ENCODE measurements around the gene ADAMTS12. TPM values are rescaled to one million over a fixed set of nuclear protein-coding genes. Genes with fewer than 3 reads are reported as not detected.
A peak's percentile ranks its signal among the peaks of the same experiment; 100 is the strongest.
"Not testable (repeated sequence)": the region's sequence is repeated elsewhere in the genome, so short reads cannot be mapped to it uniquely, and the experiment has no call there.

The ADAMTS12 gene
- polyA plus RNA-seq, 1 donor, result 4.2 TPM

DNA sequence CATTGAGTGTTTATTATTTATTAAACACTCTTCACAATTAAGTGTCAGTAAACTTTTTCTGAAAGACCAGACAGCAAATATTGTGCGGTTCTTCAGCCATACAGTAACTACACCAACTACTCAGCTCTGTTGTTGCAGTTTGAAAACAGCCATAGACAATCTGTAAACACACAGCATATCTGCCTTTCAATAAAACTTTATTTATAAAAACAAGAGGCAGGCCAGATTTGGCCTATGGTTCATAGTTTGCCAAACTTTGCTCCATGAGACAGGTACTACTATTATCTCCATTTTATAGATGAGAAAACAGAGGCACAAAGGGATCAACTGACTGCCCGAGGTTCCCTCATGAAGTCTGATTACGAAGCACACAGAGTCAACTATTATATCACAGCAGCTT is 11.5 kb downstream of the ADAMTS12 start:
- H3K9me3 ChIP-seq (ENCODE audit: control insufficient read depth, low read depth, low read length), result peaks cover 2% of the 10 kb centered on the region
- no CpG with 5 or more reads among the region's 3 CpGs for WGBS (ENCODE audit: insufficient coverage, low lambda C conversion rate)
- H3K27ac ChIP-seq (ENCODE audit: low read length), result no peak overlapping the region
- DNase-seq, result no peak
- no peaks in the 10 kb centered on the region for H3K36me3 ChIP-seq (ENCODE audit: control insufficient read depth, insufficient read depth, low read length)
- H3K4me1 ChIP-seq (ENCODE audit: control insufficient read depth, insufficient read depth, low read length), result no peaks in the 10 kb centered on the region
- no peak overlapping the region for H3K4me3 ChIP-seq (ENCODE audit: low read length)
- no peaks in the 10 kb centered on the region for H3K27me3 ChIP-seq (ENCODE audit: control insufficient read depth, insufficient read depth, low read length)

GRCh38 chr5:33877449-33877848 is 14.3 kb downstream of the ADAMTS12 start:
- WGBS (ENCODE audit: insufficient coverage, low lambda C conversion rate), result 38% methylated on average over 1 of the region's 4 CpGs
- H3K27ac ChIP-seq (ENCODE audit: low read length), result no peak overlapping the region
- no peaks in the 10 kb centered on the region for H3K4me1 ChIP-seq (ENCODE audit: control insufficient read depth, insufficient read depth, low read length)
- no peak for DNase-seq
- no peak overlapping the region for H3K4me3 ChIP-seq (ENCODE audit: low read length)
- H3K27me3 ChIP-seq (ENCODE audit: control insufficient read depth, insufficient read depth, low read length), result no peaks in the 10 kb centered on the region
- H3K9me3 ChIP-seq (ENCODE audit: control insufficient read depth, low read depth, low read length), result peaks cover 2% of the 10 kb centered on the region
- no peaks in the 10 kb centered on the region for H3K36me3 ChIP-seq (ENCODE audit: control insufficient read depth, insufficient read depth, low read length)

GRCh38 chr5:33867241-33867640 is 24.5 kb downstream of the ADAMTS12 start:
- Histone ChIP-seq H3K9me3 (ENCODE audit: control insufficient read depth, low read depth, low read length) (no peaks in the 10 kb centered on the region), H3K36me3 (ENCODE audit: control insufficient read depth, insufficient read depth, low read length) (no peaks in the 10 kb centered on the region), H3K27ac (ENCODE audit: low read length) (no peak overlapping the region), H3K27me3 (ENCODE audit: control insufficient read depth, insufficient read depth, low read length) (no peaks in the 10 kb centered on the region), H3K4me1 (ENCODE audit: control insufficient read depth, insufficient read depth, low read length) (no peaks in the 10 kb centered on the region), H3K4me3 (ENCODE audit: low read length) (no peak overlapping the region)
- no peak for DNase-seq
- WGBS (ENCODE audit: insufficient coverage, low lambda C conversion rate), result 100% methylated on average over 1 of the region's 1 CpG

DNA sequence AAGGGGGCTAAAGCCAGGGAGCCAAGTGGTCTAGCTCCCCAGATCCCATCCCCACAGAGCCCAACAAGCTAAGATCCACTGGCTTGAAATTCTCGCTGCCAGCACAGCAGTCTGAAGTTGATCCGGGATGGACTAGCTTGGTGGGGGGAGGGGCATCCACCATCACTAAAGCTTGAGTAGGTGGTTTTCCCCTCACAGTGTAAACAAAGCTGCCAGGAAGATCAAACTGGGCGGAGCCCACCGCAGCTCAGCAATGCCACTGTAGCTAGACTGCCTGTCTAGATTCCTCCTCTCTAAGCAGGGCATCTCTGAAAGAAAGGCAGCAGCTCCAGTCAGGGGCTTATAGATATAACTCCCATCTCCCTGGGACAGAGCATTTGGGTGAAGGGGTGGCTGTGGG is 32.6 kb downstream of the ADAMTS12 start:
- not testable (repeated sequence) for H3K27me3 ChIP-seq (ENCODE audit: control insufficient read depth, insufficient read depth, low read length); H3K9me3 ChIP-seq (ENCODE audit: control insufficient read depth, low read depth, low read length); H3K27ac ChIP-seq (ENCODE audit: low read length); DNase-seq; H3K4me3 ChIP-seq (ENCODE audit: low read length); H3K36me3 ChIP-seq (ENCODE audit: control insufficient read depth, insufficient read depth, low read length); H3K4me1 ChIP-seq (ENCODE audit: control insufficient read depth, insufficient read depth, low read length)
- no CpG with 5 or more reads among the region's 4 CpGs for WGBS (ENCODE audit: insufficient coverage, low lambda C conversion rate)

DNA sequence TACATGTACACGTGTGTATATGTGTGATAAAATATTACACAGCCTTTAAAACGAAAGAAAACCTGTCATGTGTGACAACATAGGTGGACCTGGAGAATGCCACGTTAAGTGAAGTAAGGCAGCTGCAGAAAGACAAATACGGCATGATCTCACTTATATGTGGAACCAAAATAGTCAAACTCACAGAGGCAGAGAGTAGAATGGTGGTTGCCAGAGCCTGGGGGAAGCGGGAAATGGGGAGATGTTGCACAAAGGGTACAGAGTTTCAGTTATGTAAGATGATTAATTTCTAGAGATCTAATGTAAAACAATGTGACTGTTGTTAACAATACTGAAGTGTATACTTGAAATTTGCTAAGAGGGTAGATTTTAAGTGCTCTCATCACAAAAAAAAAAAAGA is 34.8 kb downstream of the ADAMTS12 start:
- Histone ChIP-seq H3K9me3 (ENCODE audit: control insufficient read depth, low read depth, low read length) (no peaks in the 10 kb centered on the region), H3K36me3 (ENCODE audit: control insufficient read depth, insufficient read depth, low read length) (no peaks in the 10 kb centered on the region), H3K4me1 (ENCODE audit: control insufficient read depth, insufficient read depth, low read length) (peaks cover 8% of the 10 kb centered on the region), H3K27ac (ENCODE audit: low read length) (no peak overlapping the region), H3K4me3 (ENCODE audit: low read length) (no peak overlapping the region), H3K27me3 (ENCODE audit: control insufficient read depth, insufficient read depth, low read length) (no peaks in the 10 kb centered on the region)
- 82% methylated on average over 5 of the region's 5 CpGs for WGBS (ENCODE audit: insufficient coverage, low lambda C conversion rate)
- DNase-seq, result no peak

DNA sequence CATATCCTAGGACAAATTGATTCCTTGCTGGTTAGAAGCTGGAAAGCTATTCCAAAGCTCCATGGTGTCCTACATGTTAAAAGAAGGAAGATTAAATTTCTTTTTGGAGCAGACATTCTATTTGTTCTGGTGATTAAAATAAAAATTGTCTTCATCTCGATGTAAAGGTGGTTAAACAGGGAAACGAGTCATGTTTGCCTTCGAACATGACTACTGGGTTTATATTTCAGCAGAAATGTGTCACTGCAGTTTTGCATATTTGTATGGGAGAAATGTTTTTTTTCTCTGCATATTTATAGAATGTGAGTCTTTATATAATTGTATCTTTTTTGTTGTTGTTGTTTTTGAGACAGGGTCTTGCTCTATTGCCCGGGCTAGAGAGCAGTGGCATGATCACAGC is 36.4 kb downstream of the ADAMTS12 start:
- Histone ChIP-seq H3K4me3 (ENCODE audit: low read length) (no peak overlapping the region), H3K27ac (ENCODE audit: low read length) (no peak overlapping the region), H3K9me3 (ENCODE audit: control insufficient read depth, low read depth, low read length) (no peaks in the 10 kb centered on the region), H3K27me3 (ENCODE audit: control insufficient read depth, insufficient read depth, low read length) (no peaks in the 10 kb centered on the region), H3K36me3 (ENCODE audit: control insufficient read depth, insufficient read depth, low read length) (no peaks in the 10 kb centered on the region), H3K4me1 (ENCODE audit: control insufficient read depth, insufficient read depth, low read length) (peaks cover 8% of the 10 kb centered on the region)
- no CpG with 5 or more reads among the region's 4 CpGs for WGBS (ENCODE audit: insufficient coverage, low lambda C conversion rate)
- DNase-seq, result no peak

GRCh38 chr5:33854733-33855151 is 37.0 kb downstream of the ADAMTS12 start:
- peak; percentile 51 to 84 for DNase-seq
- H3K27ac ChIP-seq (ENCODE audit: low read length), result no peak overlapping the region
- H3K4me1 ChIP-seq (ENCODE audit: control insufficient read depth, insufficient read depth, low read length), result peaks cover 8% of the 10 kb centered on the region
- no peaks in the 10 kb centered on the region for H3K27me3 ChIP-seq (ENCODE audit: control insufficient read depth, insufficient read depth, low read length)
- H3K9me3 ChIP-seq (ENCODE audit: control insufficient read depth, low read depth, low read length), result no peaks in the 10 kb centered on the region
- no CpG with 5 or more reads among the region's 4 CpGs for WGBS (ENCODE audit: insufficient coverage, low lambda C conversion rate)
- no peak overlapping the region for H3K4me3 ChIP-seq (ENCODE audit: low read length)
- H3K36me3 ChIP-seq (ENCODE audit: control insufficient read depth, insufficient read depth, low read length), result no peaks in the 10 kb centered on the region

- Histone ChIP-seq H3K27me3 (ENCODE audit: control insufficient read depth, insufficient read depth, low read length) (no peaks in the 10 kb centered on the region), H3K36me3 (ENCODE audit: control insufficient read depth, insufficient read depth, low read length) (no peaks in the 10 kb centered on the region), H3K27ac (ENCODE audit: low read length) (no peak overlapping the region), H3K4me1 (ENCODE audit: control insufficient read depth, insufficient read depth, low read length) (peaks cover 8% of the 10 kb centered on the region), H3K9me3 (ENCODE audit: control insufficient read depth, low read depth, low read length) (no peaks in the 10 kb centered on the region), H3K4me3 (ENCODE audit: low read length) (no peak overlapping the region)
- WGBS (ENCODE audit: insufficient coverage, low lambda C conversion rate), result no CpG with 5 or more reads among the region's 3 CpGs
- no peak for DNase-seq
Measured at GRCh38 chr5:33852837-33853236, 39.0 kb downstream of the ADAMTS12 start.

GRCh38 chr5:33852319-33852718 is 39.5 kb downstream of the ADAMTS12 start:
- H3K9me3 ChIP-seq (ENCODE audit: control insufficient read depth, low read depth, low read length), result no peaks in the 10 kb centered on the region
- no peaks in the 10 kb centered on the region for H3K36me3 ChIP-seq (ENCODE audit: control insufficient read depth, insufficient read depth, low read length)
- peaks cover 8% of the 10 kb centered on the region for H3K4me1 ChIP-seq (ENCODE audit: control insufficient read depth, insufficient read depth, low read length)
- WGBS (ENCODE audit: insufficient coverage, low lambda C conversion rate), result 79% methylated on average over 2 of the region's 5 CpGs
- H3K4me3 ChIP-seq (ENCODE audit: low read length), result no peak overlapping the region
- no peak overlapping the region for H3K27ac ChIP-seq (ENCODE audit: low read length)
- DNase-seq, result no peak
- no peaks in the 10 kb centered on the region for H3K27me3 ChIP-seq (ENCODE audit: control insufficient read depth, insufficient read depth, low read length)

- peaks cover 8% of the 10 kb centered on the region for H3K4me1 ChIP-seq (ENCODE audit: control insufficient read depth, insufficient read depth, low read length)
- no peak for DNase-seq
Measured at GRCh38 chr5:33850100-33850594, 41.6 kb downstream of the ADAMTS12 start.

GRCh38 chr5:33848554-33848953 is 43.2 kb downstream of the ADAMTS12 start:
- no peak for DNase-seq
- Histone ChIP-seq H3K4me1 (ENCODE audit: control insufficient read depth, insufficient read depth, low read length) (no peaks in the 10 kb centered on the region), H3K27me3 (ENCODE audit: control insufficient read depth, insufficient read depth, low read length) (no peaks in the 10 kb centered on the region), H3K9me3 (ENCODE audit: control insufficient read depth, low read depth, low read length) (no peaks in the 10 kb centered on the region), H3K27ac (ENCODE audit: low read length) (no peak overlapping the region), H3K4me3 (ENCODE audit: low read length) (no peak overlapping the region), H3K36me3 (ENCODE audit: control insufficient read depth, insufficient read depth, low read length) (no peaks in the 10 kb centered on the region)
- no CpG with 5 or more reads among the region's 2 CpGs for WGBS (ENCODE audit: insufficient coverage, low lambda C conversion rate)

More at GRCh38 chr5:33850100-33850594, 41.6 kb downstream of the ADAMTS12 start:
- no peaks in the 10 kb centered on the region for H3K9me3 ChIP-seq (ENCODE audit: control insufficient read depth, low read depth, low read length)
- H3K4me3 ChIP-seq (ENCODE audit: low read length), result no peak overlapping the region
- H3K36me3 ChIP-seq (ENCODE audit: control insufficient read depth, insufficient read depth, low read length), result no peaks in the 10 kb centered on the region
- H3K27ac ChIP-seq (ENCODE audit: low read length), result no peak overlapping the region
- no peaks in the 10 kb centered on the region for H3K27me3 ChIP-seq (ENCODE audit: control insufficient read depth, insufficient read depth, low read length)
- no CpG with 5 or more reads among the region's 9 CpGs for WGBS (ENCODE audit: insufficient coverage, low lambda C conversion rate)

Data from large intestine (tissue), 3 donors.